Erythroblast (primary cell): ENCODE data around the gene TRAPPC14.
A peak's percentile ranks its signal among the peaks of the same experiment; 100 is the strongest.

Source experiments
- DNase-seq, 2 experiments: peaks; one replicate each; lab custom pipeline; 2025; lab: John Stamatoyannopoulos, UW
- GATA1 ChIP-seq: IDR thresholded peaks from 2 replicates; pipeline ENCODE4 v1.6.1; 2011; ENCODE audit warnings: low read depth, mild to moderate bottlenecking, control low read depth, low read length, moderate library complexity
- POLR2A ChIP-seq: IDR thresholded peaks from 2 replicates; pipeline ENCODE4 v1.6.1; 2011; ENCODE audit warnings: mild to moderate bottlenecking, low read length

Gene TRAPPC14

DNA sequence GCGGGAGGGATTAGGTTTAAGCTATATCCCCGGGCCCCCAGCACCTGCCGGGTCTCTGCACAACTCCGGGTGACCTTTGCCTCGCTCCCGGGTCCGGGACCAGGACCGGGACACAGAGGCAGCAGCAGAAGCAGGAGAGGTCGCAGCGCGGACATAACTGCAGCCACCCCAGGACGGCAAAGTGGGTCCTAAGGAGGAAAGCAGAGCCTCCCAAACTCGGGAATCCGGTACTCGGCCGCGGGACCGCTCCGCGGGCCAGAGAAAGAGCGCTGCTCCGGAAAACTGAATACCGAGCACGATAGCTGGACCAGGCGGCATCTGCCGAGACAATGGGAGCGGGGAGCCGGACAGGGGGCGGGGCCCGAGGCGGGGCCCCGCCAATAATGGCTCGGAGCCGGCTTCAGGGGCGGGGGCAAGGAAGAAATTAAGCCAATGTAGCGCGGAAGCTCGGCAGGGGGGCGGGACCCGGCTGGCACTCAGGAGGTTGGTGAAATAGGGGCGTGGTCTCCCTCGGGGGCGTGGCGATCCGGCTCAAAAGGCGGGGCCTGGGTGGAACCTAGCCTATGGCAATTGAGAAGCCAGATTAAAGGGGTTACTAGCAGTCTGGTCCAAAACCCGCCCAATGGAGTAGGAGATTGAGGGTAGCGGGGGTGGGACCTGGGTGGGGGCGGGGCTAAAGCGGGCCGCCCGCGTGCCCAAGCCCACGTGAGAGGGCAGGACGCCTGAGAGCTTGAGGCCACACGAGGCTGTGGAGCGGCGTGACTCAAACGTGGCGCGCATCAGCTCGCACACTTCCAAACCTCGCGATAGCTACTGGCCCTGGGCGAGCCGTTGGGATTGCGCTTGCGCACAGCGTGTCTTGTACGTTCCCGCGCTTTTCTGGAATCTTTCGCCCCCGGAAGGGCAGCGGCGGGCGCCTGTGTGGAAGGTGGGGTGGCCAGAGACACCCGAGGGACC is 18.8 kb upstream of the TRAPPC14 start, which contains the start of the genes GPC2 and STAG3:
Gene GPC2, minus strand, starts transcription at position 337 of the 957 bp plus-strand sequence. Its CDS starts 182 bp downstream, at position 155.
Gene STAG3, plus strand, starts transcription at position 874 of the 957 bp plus-strand sequence. CDS start 2,639 bp downstream, outside the sequence.
- peak; percentile 95 to 96 for DNase-seq
- TF ChIP-seq POLR2A: no peak
- TF ChIP-seq GATA1: no peak

DNA sequence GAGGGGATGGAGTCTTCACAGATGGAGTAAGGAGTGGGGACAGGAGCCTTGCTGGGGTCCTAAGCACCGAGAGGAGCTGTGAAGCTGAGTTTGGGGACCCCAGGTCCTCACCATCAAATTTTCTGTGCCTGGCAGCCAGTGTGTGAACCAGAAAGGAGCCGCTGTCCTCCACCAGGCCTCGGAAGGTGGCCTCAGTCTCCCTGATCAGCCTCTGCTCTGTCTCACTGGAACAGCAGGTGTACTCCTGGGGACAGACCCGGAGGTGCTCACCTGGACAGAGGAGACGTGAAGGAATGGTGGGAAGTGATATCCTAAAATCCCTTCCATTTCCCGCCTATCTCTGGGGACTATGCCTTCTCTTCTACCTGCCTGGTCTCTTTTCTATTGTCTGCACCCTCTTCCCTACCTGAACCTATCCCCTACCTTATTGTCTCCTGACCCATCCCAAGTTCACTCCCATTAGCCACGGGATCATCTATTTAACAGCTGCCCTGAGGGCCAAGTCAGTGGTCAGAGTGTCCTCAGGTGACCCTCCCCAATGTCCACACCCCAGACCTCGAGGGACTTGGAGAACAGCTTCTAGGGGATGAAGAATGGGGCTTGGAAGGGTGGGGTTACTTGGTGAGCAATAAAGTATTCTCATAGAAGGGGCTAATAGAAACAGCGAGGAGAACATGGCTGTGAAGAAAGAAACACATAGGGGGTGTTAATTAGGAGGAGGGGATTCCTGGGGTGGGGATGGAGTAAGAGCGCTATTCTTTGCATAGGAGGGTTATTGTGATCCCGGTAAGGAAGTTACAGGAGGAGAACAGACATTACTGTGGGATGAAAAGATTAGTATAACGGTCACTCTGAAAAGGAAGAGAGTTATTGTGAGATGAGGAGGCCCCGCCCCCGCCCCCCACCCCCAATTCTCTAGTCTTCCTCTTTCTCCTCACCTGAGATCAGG is 17.8 kb upstream of the TRAPPC14 start:
- TF ChIP-seq GATA1: no peak
- no peak for TF ChIP-seq POLR2A
- DNase-seq: no peak

DNA sequence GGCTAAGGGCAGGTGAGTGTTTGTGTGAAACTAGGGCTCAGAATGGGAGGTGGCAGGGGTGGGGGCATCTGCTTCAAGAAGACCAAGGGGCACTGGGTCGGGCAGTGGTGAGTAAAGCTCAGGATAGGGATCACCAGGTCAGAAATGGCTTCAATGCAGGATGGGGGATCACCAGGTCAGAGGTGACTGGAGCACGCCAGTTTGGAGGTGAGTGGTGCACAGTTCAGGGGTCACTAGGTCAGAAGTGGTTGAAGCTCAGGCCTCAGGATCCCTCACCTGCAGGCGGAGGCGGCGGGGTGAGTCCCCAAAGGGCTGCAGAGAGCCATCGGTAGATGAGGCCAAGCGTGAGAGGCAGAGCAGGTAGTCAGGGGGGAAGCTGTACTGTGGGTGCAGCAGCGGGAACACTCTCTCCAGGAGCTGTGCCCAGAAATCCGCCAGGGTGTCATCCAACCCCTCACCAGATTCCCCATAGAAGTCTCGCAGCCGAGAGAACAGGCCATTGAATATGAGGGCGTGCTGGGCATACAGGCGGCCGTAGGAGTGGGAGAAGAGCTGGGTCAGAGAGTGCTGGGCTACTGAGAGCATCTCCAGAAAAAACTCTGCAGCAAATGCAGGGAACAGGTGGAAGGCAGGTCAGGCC is 16.9 kb upstream of the TRAPPC14 start:
- no peak for TF ChIP-seq GATA1
- no peak for TF ChIP-seq POLR2A
- DNase-seq: no peak

DNA sequence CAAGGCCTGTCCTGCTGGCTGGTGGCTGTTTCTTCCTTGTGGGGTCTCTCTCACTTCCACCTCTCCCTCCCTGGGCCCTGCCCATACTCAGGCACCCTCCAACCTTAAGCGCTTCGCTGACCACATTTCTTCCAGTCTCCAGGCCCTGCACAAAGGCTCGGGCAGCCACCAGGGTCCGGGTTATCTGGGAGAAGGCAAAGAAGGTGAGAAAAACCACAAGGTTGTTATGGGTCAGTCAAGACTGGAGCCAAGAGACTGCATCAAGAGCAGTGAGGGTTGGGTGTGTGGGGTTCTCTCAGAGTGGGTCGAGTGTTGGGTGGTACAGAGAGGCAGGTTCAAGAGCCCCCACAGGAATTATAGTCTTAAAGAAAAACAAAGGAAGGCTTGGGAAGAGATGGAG is 16.1 kb upstream of the TRAPPC14 start:
- TF ChIP-seq GATA1 (no peak), POLR2A (no peak)
- DNase-seq: no peak

DNA sequence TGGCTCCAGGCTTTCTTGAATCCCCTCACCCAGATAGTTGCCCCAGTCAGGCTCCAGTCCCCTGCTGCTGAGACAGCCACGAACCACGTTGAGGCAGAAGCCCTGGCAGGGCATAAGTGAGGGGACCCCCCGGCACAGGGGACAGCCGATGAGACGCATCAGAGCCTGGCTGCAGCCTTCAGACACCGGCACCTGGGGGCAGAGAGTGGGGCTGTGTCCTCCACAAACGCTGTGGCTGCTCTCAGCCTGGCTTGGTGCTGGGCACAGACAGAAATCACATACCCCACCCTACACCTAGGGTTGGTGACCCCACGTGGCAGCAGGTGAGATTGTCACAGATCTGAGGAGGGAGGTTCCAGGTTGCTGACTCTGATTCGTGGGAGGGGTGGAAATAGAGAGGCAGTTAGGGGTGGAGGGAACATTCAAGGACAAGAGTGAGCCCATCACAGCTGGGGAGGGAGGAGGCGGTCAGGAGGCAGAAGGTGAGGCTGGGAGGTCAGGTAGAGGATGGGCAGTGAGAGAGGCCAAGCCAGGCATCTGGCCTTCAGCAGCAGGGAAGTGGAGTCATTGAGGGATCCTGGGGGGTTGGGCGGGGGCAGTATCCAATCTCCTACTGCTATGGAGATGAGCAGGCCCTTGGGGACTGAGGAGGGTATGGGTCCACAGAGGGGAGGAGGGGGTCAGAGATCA is 15.4 kb upstream of the TRAPPC14 start:
- DNase-seq: no peak
- TF ChIP-seq POLR2A (no peak), GATA1 (no peak)

DNA sequence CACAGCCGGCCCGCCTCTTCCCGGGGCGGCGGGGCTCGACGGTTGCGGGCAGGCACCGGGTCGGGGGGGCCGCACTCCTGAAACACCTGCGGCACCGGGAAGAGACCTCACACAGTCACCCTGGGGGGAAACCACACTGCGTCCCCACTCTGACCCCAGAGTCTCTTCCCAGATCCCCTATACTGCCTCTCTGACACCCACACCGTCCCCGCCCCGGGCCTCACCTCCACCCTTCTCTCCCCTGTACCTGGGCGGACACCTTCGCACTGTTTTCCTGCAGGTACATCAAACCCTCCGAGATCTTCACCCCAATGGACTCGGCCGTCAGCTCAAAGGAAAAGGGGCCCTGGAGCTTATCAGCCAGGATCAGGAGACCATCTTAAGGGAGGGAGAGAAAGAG is 13.3 kb upstream of the TRAPPC14 start:
- no peak for DNase-seq
- TF ChIP-seq GATA1 (no peak), POLR2A (no peak)

DNA sequence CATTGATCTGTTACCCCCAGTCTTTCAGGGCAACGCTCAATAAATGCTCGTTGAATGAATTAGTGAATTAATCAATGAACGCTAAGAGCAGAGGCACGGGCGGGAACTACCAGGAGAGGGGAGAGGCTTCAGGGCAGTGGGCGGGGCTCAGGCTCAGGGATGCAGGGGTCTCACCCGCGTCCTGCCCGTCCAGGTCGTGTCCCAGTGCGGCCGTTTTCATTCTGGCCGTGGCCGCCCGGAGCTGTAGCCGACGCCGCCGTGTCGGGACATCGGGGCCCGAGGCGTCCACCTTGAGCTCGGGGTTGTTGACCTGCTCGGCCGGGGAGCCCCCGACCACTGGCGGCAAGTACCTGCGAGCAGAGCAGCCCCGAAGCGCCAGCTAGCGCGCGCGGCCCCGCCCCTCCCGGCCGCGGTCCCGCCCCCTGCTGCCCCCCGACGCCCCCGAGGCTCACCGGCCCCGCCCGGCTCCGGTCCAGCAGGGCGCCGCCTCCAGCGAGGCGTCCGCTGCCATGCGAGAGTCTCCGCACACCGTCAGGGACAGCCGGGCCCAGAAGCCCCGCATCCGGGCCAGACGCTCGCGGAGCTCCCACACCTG is 12.7 kb upstream of the TRAPPC14 start:
- TF ChIP-seq POLR2A: no peak
- no peak for TF ChIP-seq GATA1
- DNase-seq: peak in 1 of 2 experiments; percentile 21

DNA sequence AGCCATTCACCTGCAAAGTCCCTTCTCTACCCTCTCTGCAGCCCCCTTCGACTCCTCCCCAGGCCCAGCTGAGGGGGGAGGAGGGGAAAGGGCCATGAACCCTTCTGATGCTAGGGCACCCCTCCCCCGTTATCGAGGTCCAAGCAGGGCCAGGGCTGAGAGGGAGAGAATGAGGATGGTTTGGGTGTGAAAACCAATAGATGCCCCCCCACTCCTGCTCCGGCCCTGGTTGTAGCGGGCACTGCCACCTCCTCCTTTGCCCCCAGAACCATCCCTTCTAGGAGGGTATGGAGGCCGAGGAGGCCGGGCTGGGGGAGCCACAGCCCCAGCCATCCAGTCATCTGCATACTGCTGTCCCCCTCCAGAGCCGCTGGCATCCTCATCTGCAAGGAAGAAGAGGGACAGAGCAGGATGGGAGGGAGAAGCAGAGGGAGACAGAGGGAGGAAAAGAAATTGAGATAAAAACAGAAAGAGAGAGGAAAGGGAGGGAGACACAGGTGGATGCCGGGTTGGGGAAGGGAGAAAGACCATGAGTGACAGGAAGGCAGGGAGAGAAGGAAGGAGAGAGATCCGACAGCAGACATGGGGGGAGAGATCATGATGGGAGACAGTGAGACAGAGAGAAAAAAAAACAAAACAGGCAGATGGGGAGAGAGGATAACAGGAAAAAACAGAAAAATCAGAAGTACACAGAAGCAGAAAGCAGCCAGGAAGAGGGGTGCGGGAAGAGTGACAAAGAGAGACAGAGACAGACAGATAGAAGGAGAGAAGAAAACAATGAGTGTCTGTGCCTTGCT is 11.8 kb upstream of the TRAPPC14 start:
- no peak for TF ChIP-seq GATA1
- DNase-seq: no peak

DNA sequence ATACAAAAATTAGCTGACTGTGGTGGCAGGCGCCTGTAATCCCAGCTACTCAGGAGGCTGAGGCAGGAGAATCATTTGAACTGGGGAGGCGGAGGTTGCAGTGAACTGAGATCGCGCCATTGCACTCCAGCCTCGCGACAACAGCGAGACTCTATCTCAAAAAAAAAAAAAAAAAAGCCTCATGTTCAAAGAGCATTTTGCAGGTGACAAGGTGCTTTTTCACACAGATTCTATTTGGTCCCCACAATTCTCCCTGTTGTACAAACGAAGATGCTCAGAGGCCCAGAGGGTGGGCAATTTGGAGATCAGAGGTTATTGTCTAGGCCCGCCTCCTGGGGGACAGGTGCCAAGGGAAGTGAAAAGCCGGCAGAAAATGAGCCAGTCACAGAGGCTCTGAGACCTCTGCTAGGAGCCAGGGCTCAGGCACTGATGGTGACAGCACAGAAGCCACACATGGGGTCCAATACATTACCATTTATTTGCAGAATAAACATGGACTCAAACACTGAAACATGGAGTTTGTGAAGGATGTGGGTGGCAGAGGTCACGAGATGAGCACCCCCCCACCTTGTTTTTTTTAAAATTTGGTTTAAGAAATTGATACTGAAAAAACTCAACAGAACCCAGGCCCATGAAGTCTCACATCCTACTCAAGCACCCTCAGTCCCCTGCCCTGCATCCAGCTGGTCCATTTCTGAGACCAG is 10.8 kb upstream of the TRAPPC14 start:
- TF ChIP-seq POLR2A (no peak), GATA1 (no peak)
- DNase-seq: no peak

DNA sequence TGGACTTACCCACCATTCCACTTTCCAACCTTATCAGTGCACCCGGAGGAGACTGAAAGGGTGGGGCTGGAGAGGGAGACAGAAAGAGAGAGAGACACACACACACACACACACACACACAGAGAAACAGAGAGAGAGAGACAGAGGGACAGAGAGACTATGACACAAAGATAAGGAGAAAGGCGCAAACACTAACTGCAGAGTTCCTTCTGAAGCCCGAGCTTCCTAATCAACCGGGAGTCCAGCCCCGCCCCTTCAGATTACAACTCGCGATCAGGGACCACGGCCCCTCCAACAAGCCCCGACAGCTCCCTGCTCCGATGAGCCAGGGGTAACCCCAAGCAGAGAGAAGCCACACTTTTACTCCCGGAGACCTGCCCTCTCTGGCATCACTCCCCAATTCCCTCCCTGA is 9.4 kb upstream of the TRAPPC14 start:
- peak; percentile 60 to 75 for DNase-seq
- TF ChIP-seq POLR2A: no peak
- no peak for TF ChIP-seq GATA1
